GM12878 (cell line): Measurements from ENCODE around the gene DRD3. TPM values are rescaled to one million over a fixed set of nuclear protein-coding genes. Genes with fewer than 3 reads are reported as not detected.
A peak's percentile ranks its signal among the peaks of the same experiment; 100 is the strongest.

Source experiments
- ATAC-seq: fragments of 200-7000 bp; cut with Tn5 transposase; 3 replicates; pipeline ENCODE4 v1.9.1; 2020; ENCODE audit warnings: mild to moderate bottlenecking, moderate library complexity
- BruUV-seq: library from RNA; stranded (reverse); fragments of 400-500 nt; replicated peaks from 2 replicates; lab custom pipeline; 2021; lab: Mats Ljungman, UMichigan
- CTCF ChIA-PET: fragments of 300-600 bp; sonication (Branson Sonifier 250); formaldehyde crosslinking; extraction: SDS; loops from one replicate; lab custom pipeline; 2021; ENCODE audit warnings: inconsistent platforms; lab: Yijun Ruan, JAX
- POLR2A ChIA-PET: fragments of 350-600 bp; formaldehyde crosslinking; extraction: SDS; loops from one replicate; lab custom pipeline; 2021; ENCODE audit warnings: inconsistent platforms; lab: Charles Lee
- RAD21 ChIA-PET: fragments of 300-600 bp; sonication (Branson Sonifier 250); formaldehyde crosslinking; loops from one replicate; lab custom pipeline; 2023; ENCODE audit warnings: antibody characterized with exemption; ENCODE audit not compliant: unreplicated experiment; lab: Charles Lee
- SMC1A ChIA-PET: fragments of 300-600 bp; sonication (Branson Sonifier 250); formaldehyde crosslinking; loops from one replicate; lab custom pipeline; 2023; ENCODE audit not compliant: unreplicated experiment, uncharacterized antibody; lab: Charles Lee
- DNase-seq: peaks from one replicate; pipeline ENCODE4 v3.0.0-alpha.2; 2011; ENCODE audit warnings: low read depth, low spot score
- FAIRE-seq: peaks from 3 replicates; lab custom pipeline; 2011; peaks lifted over from hg19 to GRCh38; lab: Jason Lieb, UNC
- H2AFZ ChIP-seq: 2 replicates; pipeline ENCODE4 v1.6.0; 2011; ENCODE audit warnings: low read depth, low read length, control low read depth; ENCODE audit not compliant: control insufficient read depth
- H3K27ac ChIP-seq: 2 replicates; pipeline ENCODE4 v1.5.1; 2011; ENCODE audit warnings: control low read depth; ENCODE audit not compliant: control insufficient read depth, insufficient read depth
- H3K27me3 ChIP-seq, 2 experiments: replicated peaks in 1 of 2; 2 replicates each; pipeline versions ENCODE4 v1.6.0 to v1.6.1; 2011; ENCODE audit warnings: low read length in 1 of 2; ENCODE audit not compliant: control insufficient read depth in 2 of 2, insufficient read depth in 2 of 2
- H3K36me3 ChIP-seq, 2 experiments: 2 replicates each; pipeline ENCODE4 v1.5.1; 2011; ENCODE audit warnings: low read length in 1 of 2; ENCODE audit not compliant: control insufficient read depth in 2 of 2, insufficient read depth in 2 of 2
- H3K4me1 ChIP-seq: 2 replicates; pipeline ENCODE4 v1.6.1; 2011; ENCODE audit warnings: mild to moderate bottlenecking, low read length, moderate library complexity, mixed read lengths; ENCODE audit not compliant: control insufficient read depth, insufficient read depth
- H3K4me2 ChIP-seq: 2 replicates; pipeline ENCODE4 v1.6.0; 2011; ENCODE audit warnings: control low read depth; ENCODE audit not compliant: control insufficient read depth, insufficient read depth
- H3K4me3 ChIP-seq: fragments of 200-600 bp; sonication (generic); 2 replicates; pipeline ENCODE4 v1.5.1; 2016
- H3K79me2 ChIP-seq: 2 replicates; pipeline ENCODE4 v1.6.0; 2011; ENCODE audit warnings: low read length; ENCODE audit not compliant: control insufficient read depth, insufficient read depth
- H3K9ac ChIP-seq: 2 replicates; pipeline ENCODE4 v1.8.0; 2011; ENCODE audit warnings: low read length, control low read depth, mixed read lengths; ENCODE audit not compliant: control insufficient read depth, insufficient read depth
- H3K9me3 ChIP-seq: replicated peaks from 3 replicates; pipeline ENCODE4 v1.5.1; 2011; ENCODE audit warnings: mild to moderate bottlenecking, low read length; ENCODE audit not compliant: control insufficient read depth, insufficient read depth
- H4K20me1 ChIP-seq: 2 replicates; pipeline ENCODE4 v1.6.0; 2011; ENCODE audit not compliant: control insufficient read depth, insufficient read depth
- CTCF ChIP-seq, 3 experiments: IDR thresholded peaks in 2 of 3; conservative IDR thresholded peaks in 1 of 3; 2 replicates each; pipeline ENCODE4 v1.5.1; 2011; ENCODE audit warnings: low read depth in 3 of 3, low read length in 3 of 3, mild to moderate bottlenecking in 3 of 3, control low read depth in 2 of 3, moderate library complexity in 2 of 3, inconsistent platforms in 1 of 3, mixed read lengths in 1 of 3; ENCODE audit not compliant: control insufficient read depth in 2 of 3, insufficient read depth in 1 of 3; ENCODE audit errors: extremely low read depth in 1 of 3
- DPF2 ChIP-seq: fragments of 450-650 bp; IDR thresholded peaks from 2 replicates; pipeline ENCODE4 v1.6.1; 2017; ENCODE audit warnings: mild to moderate bottlenecking
- EGR1 ChIP-seq, 2 experiments: IDR thresholded peaks; 1 replicate in 1 of 2; 2 replicates in 1 of 2; pipeline ENCODE4 v1.6.1; 2011 to 2012; ENCODE audit warnings: low read depth in 2 of 2, low read length in 2 of 2, borderline replicate concordance in 1 of 2, mild to moderate bottlenecking in 1 of 2, moderate library complexity in 1 of 2
- IKZF1 ChIP-seq: fragments of 450-650 bp; conservative IDR thresholded peaks from 2 replicates; pipeline ENCODE4 v1.6.1; 2017; ENCODE audit warnings: antibody characterized with exemption, mild to moderate bottlenecking
- IRF4 ChIP-seq: IDR thresholded peaks from 2 replicates; pipeline ENCODE4 v1.6.1; 2011; ENCODE audit warnings: low read depth, low read length
- MTA2 ChIP-seq: fragments of 450-650 bp; IDR thresholded peaks from 2 replicates; pipeline ENCODE4 v1.6.1; 2016; ENCODE audit warnings: low read depth, mild to moderate bottlenecking, moderate library complexity
- MYC ChIP-seq: IDR thresholded peaks from 2 replicates; pipeline ENCODE4 v1.6.1; 2011; ENCODE audit warnings: mild to moderate bottlenecking, low read length, moderate library complexity, inconsistent platforms; ENCODE audit not compliant: insufficient read depth, insufficient replicate concordance, insufficient read length, severe bottlenecking
- NBN ChIP-seq: fragments of 450-650 bp; IDR thresholded peaks from 2 replicates; pipeline ENCODE4 v1.6.1; 2016
- RB1 ChIP-seq: fragments of 450-650 bp; formaldehyde crosslinking; IDR thresholded peaks from 2 replicates; pipeline ENCODE4 v1.6.1; 2017; ENCODE audit warnings: mild to moderate bottlenecking, borderline replicate concordance
- RELB ChIP-seq: fragments of 450-650 bp; IDR thresholded peaks from 2 replicates; pipeline ENCODE4 v1.6.1; 2017; ENCODE audit warnings: low read depth, mild to moderate bottlenecking, moderate library complexity
- SMC3 ChIP-seq: IDR thresholded peaks from 2 replicates; pipeline ENCODE4 v1.6.1; 2011; ENCODE audit warnings: low read length, improper control_type of control experiment, borderline replicate concordance
- SPI1 ChIP-seq: IDR thresholded peaks from 2 replicates; pipeline ENCODE4 v1.6.1; 2011; ENCODE audit warnings: low read depth, mild to moderate bottlenecking, low read length, moderate library complexity, borderline replicate concordance; ENCODE audit not compliant: insufficient read depth
- TBL1XR1 ChIP-seq: IDR thresholded peaks from 2 replicates; pipeline ENCODE4 v1.6.1; 2012; ENCODE audit warnings: low read depth, low read length, improper control_type of control experiment
- ZBTB11 ChIP-seq: fragments of 450-650 bp; formaldehyde crosslinking; IDR thresholded peaks from 2 replicates; pipeline ENCODE4 v1.5.0; 2022; ENCODE audit warnings: mild to moderate bottlenecking, missing genetic modification characterization
- ZNF207 ChIP-seq: fragments of 450-650 bp; IDR thresholded peaks from 2 replicates; pipeline ENCODE4 v1.6.1; 2014; ENCODE audit warnings: antibody characterized with exemption, mild to moderate bottlenecking, borderline replicate concordance
- WGBS: methylation state at CpG from one replicate; pipeline ENCODE4 v1.1.6; 2016; ENCODE audit warnings: low lambda C conversion rate; ENCODE audit not compliant: insufficient replicate concordance, insufficient coverage; ENCODE audit errors: missing lambda C conversion rate; 5-methylcytosine and 5-hydroxymethylcytosine counted together
- in situ Hi-C: fragments of 300-500 bp; cut with MboI; formaldehyde crosslinking; loops from 9 replicates; pipeline ENCODE4 v1.14.3; 2018; ENCODE audit warnings: mixed read lengths
- intact Hi-C: fragments of 100-400 bp; cut with micrococcal nuclease; formaldehyde crosslinking; loops from one replicate; pipeline ENCODE4 v1.14.2; 2022; ENCODE audit not compliant: unreplicated experiment
- polyA plus RNA-seq, 11 experiments: library from polyadenylated mRNA; depleted of rRNA in 4 of 11; unstranded in 6 of 11; stranded (reverse) in 5 of 11; fragments of >200 nt; fragmentation: Nextera tagmentation in 4 of 11; fragmentation: Illumina TruSeq in 1 of 11; extraction: Ambion mirVana in 4 of 11; extraction: Trizol in 1 of 11; gene quantifications; 1 replicate in 1 of 11; 2 replicates in 10 of 11; pipeline versions ENCODE4 v1.2.1 to v1.2.3, GENCODE V29; 2011 to 2016; ENCODE audit warnings: inconsistent platforms in 2 of 11, missing spikeins in 2 of 11, low read depth in 1 of 11
- total RNA-seq, 4 experiments: library from RNA; depleted of rRNA in 3 of 4; stranded (reverse); fragments of >200 nt in 3 of 4; fragmentation: Illumina TruSeq in 1 of 4; extraction: Trizol in 1 of 4; gene quantifications; 2 replicates each; pipeline versions ENCODE4 v1.2.1 to v1.2.3, GENCODE V29; 2013 to 2021

Gene DRD3
- total and polyA plus RNA-seq, 10 of the 15 experiments (the other 5 are each of a cell fraction or from before 2014, with no cell fraction given): not detected

- H3K27me3 ChIP-seq: 0 out of 4 replicates have a peak, but pooled peaks cover 0 to 1% of the 10 kb centered on the region in 2 experiments
- no peak overlapping the region for H3K27ac ChIP-seq
- FAIRE-seq (peak; percentile 82), DNase-seq (peak; percentile 33), ATAC-seq (peak; percentile 94)
- no peaks in the 10 kb centered on the region for H3K79me2 ChIP-seq
- CTCF ChIA-PET: interaction anchor here (0.5 to 9.1 kb wide), 18 partner anchors 8 to 566 kb away, joined by 3 to 90 read pairs (median 4); partner anchors contain the start of gene DRD3
- no peaks in the 10 kb centered on the region for H4K20me1 ChIP-seq
- intact Hi-C loops (loop anchor here (1.0 to 5.0 kb wide), 6 partner anchors 60 to 415 kb away; no protein-coding TSS in a partner anchor), in situ Hi-C loops (loop anchor here (5.0 to 10.0 kb wide), 2 partner anchors 265 to 418 kb away; no protein-coding TSS in a partner anchor)
- H3K4me3 ChIP-seq: peak overlapping the region; percentile 45; the same call in 1 of the 2 replicates
- peak overlapping the region; percentile 76 for H2AFZ ChIP-seq
- no TSS peak for BruUV-seq
- H3K4me2 ChIP-seq: peak overlapping the region; percentile 91
- no peaks in the 10 kb centered on the region for H3K36me3 ChIP-seq
- POLR2A ChIA-PET: no interaction called here
- WGBS: 13% methylated on average over 35 of the region's 35 CpGs
- H3K9me3 ChIP-seq: no peaks in the 10 kb centered on the region
- SMC1A ChIA-PET: interaction anchor here (0.6 to 4.1 kb wide), 13 partner anchors 9 to 309 kb away, joined by 3 to 24 read pairs (median 4); no protein-coding TSS in a partner anchor
- no peaks in the 10 kb centered on the region; the same call in 1 of the 2 replicates for H3K4me1 ChIP-seq
- RAD21 ChIA-PET: interaction anchor here (0.8 to 1.3 kb wide), 6 partner anchors 91 to 414 kb away, joined by 3 to 6 read pairs (median 3); no protein-coding TSS in a partner anchor
- no peak overlapping the region for H3K9ac ChIP-seq
- peak; percentile 43; the same call in 1 of the 2 replicates for TF ChIP-seq RB1
- 0 out of 2 replicates have a peak, but pooled peaks have one; percentile 15 for TF ChIP-seq RELB
- peak; percentile 86 to 95 (median 94) for TF ChIP-seq CTCF (IDR thresholded peaks at IDR 0.05 in 2 of 3, conservative IDR thresholded peaks at IDR 0.05 in 1 of 3; ENCODE audit: control insufficient read depth in 2 of 3, extremely low read depth in 1 of 3, insufficient read depth in 1 of 3, low read depth in 3 of 3, low read length in 3 of 3)
- TF ChIP-seq DPF2: 0 out of 2 replicates have a peak, but pooled peaks have one; percentile 37
- no peak for TF ChIP-seq EGR1 (IDR thresholded peaks at IDR 0.05; ENCODE audit: borderline replicate concordance in 1 of 2, low read depth in 2 of 2, low read length in 2 of 2)
- no peak for TF ChIP-seq ZBTB11
- TF ChIP-seq SPI1: peak; percentile 33; the same call in 1 of the 2 replicates
- TF ChIP-seq NBN: peak; percentile 51; the same call in 1 of the 2 replicates
- no peak for TF ChIP-seq MTA2
- TF ChIP-seq MYC: no peak
- peak; percentile 71 for TF ChIP-seq IKZF1
- TF ChIP-seq ZNF207: 0 out of 2 replicates have a peak, but pooled peaks have one; percentile 27
- TF ChIP-seq TBL1XR1: no peak
- TF ChIP-seq SMC3: peak; percentile 78
- TF ChIP-seq IRF4: 0 out of 2 replicates have a peak, but pooled peaks have one; percentile 25
Observed at GRCh38 chr3:114152519-114153151, 26.2 kb downstream of the DRD3 start.
